HCT116 (cell line): ENCODE results near the gene CFAP46. TPM values are rescaled to one million over a fixed set of nuclear protein-coding genes. Genes with fewer than 3 reads are reported as not detected.

Experiments used
- ATAC-seq: fragments of 200-7000 bp; cut with Tn5 transposase; 2 replicates; pipeline ENCODE4 v1.9.1; 2020; ENCODE audit warnings: mild to moderate bottlenecking, moderate library complexity
- BruUV-seq: library from RNA; stranded (reverse); fragments of 400-500 nt; replicated peaks from 2 replicates; lab custom pipeline; 2021; lab: Mats Ljungman, UMichigan
- CTCF ChIA-PET: fragments of 300-600 bp; sonication (Branson Sonifier 250); formaldehyde crosslinking; loops from one replicate; lab custom pipeline; 2021; ENCODE audit warnings: antibody characterized with exemption; lab: Charles Lee
- POLR2A ChIA-PET: fragments of 300-600, 350-600 bp; sonication (Branson Sonifier 250); formaldehyde crosslinking; loops from one replicate; lab custom pipeline; 2021; ENCODE audit warnings: antibody characterized with exemption; lab: Charles Lee
- RAD21 ChIA-PET, 2 experiments: fragments of 300-600 bp; sonication (Branson Sonifier 250); formaldehyde crosslinking; loops; one replicate each; lab custom pipeline; 2023; ENCODE audit warnings: low total read pairs in 2 of 2; ENCODE audit not compliant: uncharacterized antibody in 2 of 2, unreplicated experiment in 2 of 2, low non-redundant PET in 1 of 2; lab: Charles Lee
- DNase-seq: peaks from one replicate; pipeline ENCODE4 v3.0.0-alpha.2; 2010; ENCODE audit warnings: low read depth, low spot score
- H2AFZ ChIP-seq: fragments of 200-600 bp; shearing (Covaris generic), sonication (generic); 2 replicates; pipeline ENCODE4 v1.6.1; 2017; ENCODE audit warnings: low read depth, mixed run types, mixed read lengths, antibody characterized with exemption, low read length; ENCODE audit not compliant: poor library complexity, severe bottlenecking
- H3K27ac ChIP-seq: 2 replicates; pipeline ENCODE4 v1.5.1; 2012; ENCODE audit warnings: low read depth, low read length
- H3K27me3 ChIP-seq: fragments of 200-600 bp; sonication (generic); 2 replicates; pipeline ENCODE4 v1.6.1; 2016; ENCODE audit warnings: mixed run types, low read length, mixed read lengths; ENCODE audit not compliant: insufficient read depth
- H3K36me3 ChIP-seq, 2 experiments: fragments of 200-500 bp in 1 of 2; fragments of 200-600 bp in 1 of 2; sonication (Bioruptor generic) in 1 of 2; sonication (generic) in 1 of 2; 2 replicates each; pipeline versions ENCODE4 v1.5.1 to v1.6.1; 2014 to 2016; ENCODE audit warnings: low read length in 2 of 2, inconsistent platforms in 1 of 2, mixed read lengths in 1 of 2, mixed run types in 1 of 2; ENCODE audit not compliant: insufficient read depth in 2 of 2, control insufficient read depth in 1 of 2
- H3K4me1 ChIP-seq, 2 experiments: fragments of 200-600 bp in 1 of 2; sonication (generic) in 1 of 2; 2 replicates each; pipeline versions ENCODE4 v1.5.1 to v1.6.1; 2012 to 2017; ENCODE audit warnings: low read length in 2 of 2, inconsistent platforms in 1 of 2, mild to moderate bottlenecking in 1 of 2, mixed read lengths in 1 of 2, mixed run types in 1 of 2, moderate library complexity in 1 of 2; ENCODE audit not compliant: insufficient read depth in 2 of 2, control insufficient read depth in 1 of 2
- H3K4me2 ChIP-seq: fragments of 200-600 bp; sonication (generic); 2 replicates; pipeline ENCODE4 v1.6.1; 2017; ENCODE audit warnings: mixed run types, low read length, mixed read lengths
- H3K4me3 ChIP-seq, 2 experiments: fragments of 200-600 bp in 1 of 2; sonication (generic) in 1 of 2; replicated peaks in 1 of 2; 2 replicates each; pipeline ENCODE4 v1.5.1; 2011 to 2016; ENCODE audit warnings: low read length in 2 of 2, control low read depth in 1 of 2, low read depth in 1 of 2, mild to moderate bottlenecking in 1 of 2, mixed read lengths in 1 of 2, mixed run types in 1 of 2
- H3K79me2 ChIP-seq: fragments of 200-600 bp; sonication (generic); 2 replicates; pipeline ENCODE4 v1.6.1; 2017; ENCODE audit warnings: mild to moderate bottlenecking, mixed run types, low read length, moderate library complexity, mixed read lengths; ENCODE audit not compliant: insufficient read depth
- H3K9ac ChIP-seq: fragments of 200-600 bp; sonication (generic); 2 replicates; pipeline ENCODE4 v1.6.1; 2016; ENCODE audit warnings: low read length, mixed read lengths
- H3K9me2 ChIP-seq: fragments of 200-600 bp; sonication (generic), shearing (Covaris generic); 2 replicates; pipeline ENCODE4 v1.6.1; 2017; ENCODE audit warnings: mixed run types, mild to moderate bottlenecking, moderate library complexity; ENCODE audit not compliant: insufficient read depth
- H3K9me3 ChIP-seq, 2 experiments: fragments of 200-500 bp in 1 of 2; fragments of 200-600 bp in 1 of 2; sonication (Bioruptor generic) in 1 of 2; sonication (generic) in 1 of 2; 2 replicates each; pipeline ENCODE4 v1.6.1; 2014 to 2017; ENCODE audit warnings: low read length in 2 of 2, mixed read lengths in 2 of 2, inconsistent platforms in 1 of 2, low read depth in 1 of 2, mild to moderate bottlenecking in 1 of 2, mixed run types in 1 of 2, moderate library complexity in 1 of 2; ENCODE audit not compliant: control insufficient read depth in 1 of 2, insufficient read depth in 1 of 2
- H4K20me1 ChIP-seq: fragments of 200-600 bp; sonication (generic), shearing (Covaris generic); 2 replicates; pipeline ENCODE4 v1.6.1; 2017; ENCODE audit warnings: mixed run types, mild to moderate bottlenecking, moderate library complexity; ENCODE audit not compliant: insufficient read depth
- CBX3 ChIP-seq: IDR thresholded peaks from 2 replicates; pipeline ENCODE4 v1.6.1; 2012; ENCODE audit warnings: low read depth
- CEBPB ChIP-seq: IDR thresholded peaks from 2 replicates; pipeline ENCODE4 v1.6.1; 2012; ENCODE audit warnings: low read depth
- EGR1 ChIP-seq: IDR thresholded peaks from 2 replicates; pipeline ENCODE4 v1.6.1; 2012; ENCODE audit warnings: low read depth
- ELF1 ChIP-seq: IDR thresholded peaks from 2 replicates; pipeline ENCODE4 v1.6.1; 2012; ENCODE audit warnings: low read depth, borderline replicate concordance
- EZH2phosphoT487 ChIP-seq: fragments of 200-600 bp; IDR thresholded peaks from 2 replicates; pipeline ENCODE4 v1.6.1; 2018; ENCODE audit warnings: antibody characterized with exemption, borderline replicate concordance
- FOSL1 ChIP-seq: IDR thresholded peaks from 2 replicates; pipeline ENCODE4 v1.6.1; 2012; ENCODE audit warnings: low read depth
- JUND ChIP-seq: IDR thresholded peaks from 2 replicates; pipeline ENCODE4 v1.6.1; 2012
- POLR2A ChIP-seq: IDR thresholded peaks from 2 replicates; pipeline ENCODE4 v1.7.0; 2011; ENCODE audit warnings: borderline replicate concordance; ENCODE audit not compliant: insufficient read depth, insufficient read length; ENCODE audit errors: extremely low read depth
- RAD21 ChIP-seq: IDR thresholded peaks from 2 replicates; pipeline ENCODE4 v1.6.1; 2012; ENCODE audit warnings: low read depth, mild to moderate bottlenecking
- SIN3A ChIP-seq: IDR thresholded peaks from 2 replicates; pipeline ENCODE4 v1.6.1; 2012; ENCODE audit warnings: low read depth
- SP1 ChIP-seq: IDR thresholded peaks from 2 replicates; pipeline ENCODE4 v1.6.1; 2012; ENCODE audit warnings: low read depth
- SRF ChIP-seq: IDR thresholded peaks from 2 replicates; pipeline ENCODE4 v1.6.1; 2012; ENCODE audit warnings: low read depth
- TCF7L2 ChIP-seq: IDR thresholded peaks from 2 replicates; pipeline ENCODE4 v1.7.0; 2011; ENCODE audit warnings: borderline replicate concordance, inconsistent platforms; ENCODE audit not compliant: insufficient read depth, insufficient read length; ENCODE audit errors: extremely low read depth
- YY1 ChIP-seq: IDR thresholded peaks from 2 replicates; pipeline ENCODE4 v1.6.1; 2011; ENCODE audit warnings: low read length, low read depth, moderate library complexity, mild to moderate bottlenecking; ENCODE audit not compliant: insufficient replicate concordance; ENCODE audit errors: extremely low read depth
- ZNF274 ChIP-seq: fragments of 200-500 bp; sonication (Bioruptor generic); IDR thresholded peaks from 2 replicates; pipeline ENCODE4 v1.6.1; 2014; ENCODE audit warnings: mild to moderate bottlenecking, low read depth, low read length, inconsistent platforms
- intact Hi-C: fragments of 100-400 bp; cut with micrococcal nuclease; formaldehyde crosslinking; loops from 2 replicates; pipeline ENCODE4 v1.10.0; 2022
- total RNA-seq: library from RNA; stranded (reverse); gene quantifications from one replicate; pipeline ENCODE4 v1.2.1, GENCODE V29; 2021; ENCODE audit not compliant: unreplicated experiment
- TF ChIP-seq, protein P1 (sequence below): IDR thresholded peaks from 2 replicates; pipeline ENCODE4 v1.6.1; 2012
- TF ChIP-seq, protein P2 (sequence below): IDR thresholded peaks from 2 replicates; pipeline ENCODE4 v1.6.1; 2012
- TF ChIP-seq, protein P3 (sequence below), 3 experiments: fragments of 200-600 bp in 1 of 3; sonication (generic) in 1 of 3; IDR thresholded peaks in 2 of 3; conservative IDR thresholded peaks in 1 of 3; 2 replicates each; pipeline ENCODE4 v1.5.1; 2012 to 2017; ENCODE audit warnings: low read depth in 2 of 3, low read length in 2 of 3, antibody characterized with exemption in 1 of 3, borderline replicate concordance in 1 of 3, control low read depth in 1 of 3, mild to moderate bottlenecking in 1 of 3, mixed read lengths in 1 of 3, mixed run types in 1 of 3, moderate library complexity in 1 of 3; ENCODE audit not compliant: insufficient read depth in 1 of 3

The CFAP46 gene
- total RNA-seq, 1 experiment from 2014 or later: 1.4 TPM

DNA sequence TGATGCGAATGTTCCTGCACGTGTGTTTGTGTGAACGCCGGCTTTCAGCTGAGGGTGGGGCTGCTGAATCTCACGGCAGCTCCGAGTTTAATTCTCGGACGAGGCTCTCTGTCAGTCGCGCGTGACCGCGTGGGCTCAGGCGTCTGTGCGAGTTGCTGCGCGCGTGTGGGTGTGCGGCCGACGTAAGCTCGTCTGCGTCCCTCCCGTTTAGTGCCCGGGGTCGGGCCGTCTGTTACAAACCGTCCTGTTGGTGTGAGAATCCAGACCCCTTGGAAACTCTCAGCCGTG, 41.6 kb upstream of the CFAP46 start:
- H3K9me3 ChIP-seq: no peaks in the 10 kb centered on the region
- H3K27me3 ChIP-seq: no peaks in the 10 kb centered on the region
- intact Hi-C loops: no loop called here
- H3K9me2 ChIP-seq: no peaks in the 10 kb centered on the region
- no peak overlapping the region for H3K4me3 ChIP-seq
- ChIA-PET POLR2A (no interaction called here), CTCF (no interaction called here), RAD21 (no interaction called here)
- no peak overlapping the region for H3K4me2 ChIP-seq
- no peak overlapping the region for H2AFZ ChIP-seq
- no peaks in the 10 kb centered on the region for H3K4me1 ChIP-seq
- TF ChIP-seq YY1 (no peak), EZH2phosphoT487 (no peak), SIN3A (no peak), ZNF274 (no peak), FOSL1 (no peak), EGR1 (no peak), ELF1 (no peak), CEBPB (no peak), SP1 (no peak), SRF (no peak), JUND (no peak), TCF7L2 (no peak), POLR2A (no peak), RAD21 (no peak), CBX3 (no peak)
- TF ChIP-seq, protein P1, sequence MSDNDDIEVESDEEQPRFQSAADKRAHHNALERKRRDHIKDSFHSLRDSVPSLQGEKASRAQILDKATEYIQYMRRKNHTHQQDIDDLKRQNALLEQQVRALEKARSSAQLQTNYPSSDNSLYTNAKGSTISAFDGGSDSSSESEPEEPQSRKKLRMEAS: no peak
- TF ChIP-seq, protein P2, sequence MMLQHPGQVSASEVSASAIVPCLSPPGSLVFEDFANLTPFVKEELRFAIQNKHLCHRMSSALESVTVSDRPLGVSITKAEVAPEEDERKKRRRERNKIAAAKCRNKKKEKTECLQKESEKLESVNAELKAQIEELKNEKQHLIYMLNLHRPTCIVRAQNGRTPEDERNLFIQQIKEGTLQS: no peak
- TF ChIP-seq, protein P3, sequence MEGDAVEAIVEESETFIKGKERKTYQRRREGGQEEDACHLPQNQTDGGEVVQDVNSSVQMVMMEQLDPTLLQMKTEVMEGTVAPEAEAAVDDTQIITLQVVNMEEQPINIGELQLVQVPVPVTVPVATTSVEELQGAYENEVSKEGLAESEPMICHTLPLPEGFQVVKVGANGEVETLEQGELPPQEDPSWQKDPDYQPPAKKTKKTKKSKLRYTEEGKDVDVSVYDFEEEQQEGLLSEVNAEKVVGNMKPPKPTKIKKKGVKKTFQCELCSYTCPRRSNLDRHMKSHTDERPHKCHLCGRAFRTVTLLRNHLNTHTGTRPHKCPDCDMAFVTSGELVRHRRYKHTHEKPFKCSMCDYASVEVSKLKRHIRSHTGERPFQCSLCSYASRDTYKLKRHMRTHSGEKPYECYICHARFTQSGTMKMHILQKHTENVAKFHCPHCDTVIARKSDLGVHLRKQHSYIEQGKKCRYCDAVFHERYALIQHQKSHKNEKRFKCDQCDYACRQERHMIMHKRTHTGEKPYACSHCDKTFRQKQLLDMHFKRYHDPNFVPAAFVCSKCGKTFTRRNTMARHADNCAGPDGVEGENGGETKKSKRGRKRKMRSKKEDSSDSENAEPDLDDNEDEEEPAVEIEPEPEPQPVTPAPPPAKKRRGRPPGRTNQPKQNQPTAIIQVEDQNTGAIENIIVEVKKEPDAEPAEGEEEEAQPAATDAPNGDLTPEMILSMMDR (IDR thresholded peaks at IDR 0.05 in 2 of 3, conservative IDR thresholded peaks at IDR 0.05 in 1 of 3; ENCODE audit: borderline replicate concordance in 1 of 3, insufficient read depth in 1 of 3, low read depth in 2 of 3, low read length in 2 of 3): no peak
- H3K27ac ChIP-seq: no peak overlapping the region
- DNase-seq: no peak
- no peak overlapping the region for H3K9ac ChIP-seq
- H3K79me2 ChIP-seq: no peaks in the 10 kb centered on the region
- H4K20me1 ChIP-seq: no peaks in the 10 kb centered on the region
- no TSS peak for BruUV-seq
- no peak for ATAC-seq
- no peaks in the 10 kb centered on the region for H3K36me3 ChIP-seq
